ENCODE data around the gene SH3PXD2A. TPM values are rescaled to one million over a fixed set of nuclear protein-coding genes. Genes with fewer than 3 reads are reported as not detected.
A peak's percentile ranks its signal among the peaks of the same experiment; 100 is the strongest.

Gene SH3PXD2A
- total RNA-seq, result 166 TPM

GRCh38 chr10:103855424-103855823 is at the start of gene SH3PXD2A:
Gene SH3PXD2A, minus strand, starts transcription at chr10:103855576. Its CDS starts 310 bp downstream, at chr10:103855266.
- intact Hi-C loops (cut with DNase I), result loop anchor here (5.0 to 10.0 kb wide), 2 partner anchors 143 to 241 kb away; no protein-coding TSS in a partner anchor
- DNase-seq (ENCODE audit: low spot score) (peak; percentile 74), ATAC-seq (peak; percentile 1)

GRCh38 chr10:103901299-103901698 is 45.9 kb upstream of the SH3PXD2A start:
- intact Hi-C loops (cut with DNase I), result no loop called here
- DNase-seq (ENCODE audit: low spot score) (no peak), ATAC-seq (no peak)

GRCh38 chr10:103899312-103899711 is 43.9 kb upstream of the SH3PXD2A start:
- no peak for ATAC-seq
- intact Hi-C loops (cut with DNase I), result no loop called here
- no peak for DNase-seq (ENCODE audit: low spot score)

- peak; percentile 27 for ATAC-seq
- no peak for DNase-seq (ENCODE audit: low spot score)
- intact Hi-C loops (cut with DNase I), result no loop called here
Observed at GRCh38 chr10:103897241-103897774, 41.9 kb upstream of the SH3PXD2A start.

- peak; percentile 65 for ATAC-seq
- intact Hi-C loops (cut with DNase I), result no loop called here
- DNase-seq (ENCODE audit: low spot score), result no peak
Observed at GRCh38 chr10:103896225-103896624, 40.8 kb upstream of the SH3PXD2A start.

GRCh38 chr10:103895411-103896186 is 40.2 kb upstream of the SH3PXD2A start:
- ATAC-seq, result peak; percentile 65
- intact Hi-C loops (cut with DNase I), result no loop called here
- no peak for DNase-seq (ENCODE audit: low spot score)

- no peak for DNase-seq (ENCODE audit: low spot score)
- ATAC-seq, result peak; percentile 56
- intact Hi-C loops (cut with DNase I), result no loop called here
Observed at GRCh38 chr10:103894441-103894864, 39.1 kb upstream of the SH3PXD2A start.

- no peak for DNase-seq (ENCODE audit: low spot score)
- ATAC-seq, result no peak
- intact Hi-C loops (cut with DNase I), result no loop called here
Observed at GRCh38 chr10:103893817-103894216, 38.4 kb upstream of the SH3PXD2A start.

GRCh38 chr10:103892181-103892580 is 36.8 kb upstream of the SH3PXD2A start:
- intact Hi-C loops (cut with DNase I), result no loop called here
- ATAC-seq, result no peak

GRCh38 chr10:103890688-103891087 is 35.3 kb upstream of the SH3PXD2A start:
- intact Hi-C loops (cut with DNase I), result no loop called here
- no peak for ATAC-seq
- no peak for DNase-seq (ENCODE audit: low spot score)

More at GRCh38 chr10:103892181-103892580, 36.8 kb upstream of the SH3PXD2A start:
- DNase-seq (ENCODE audit: low spot score), result no peak

GRCh38 chr10:103890194-103890658 is 34.9 kb upstream of the SH3PXD2A start:
- intact Hi-C loops (cut with DNase I), result no loop called here
- no peak for ATAC-seq
- no peak for DNase-seq (ENCODE audit: low spot score)

- no peak for DNase-seq (ENCODE audit: low spot score)
- ATAC-seq, result peak; percentile 3
- intact Hi-C loops (cut with DNase I), result loop anchor here (10.0 kb wide), 1 partner anchor 236 kb away; the partner anchor contains the start of gene SFR1
Observed at GRCh38 chr10:103889121-103889720, 33.8 kb upstream of the SH3PXD2A start.

GRCh38 chr10:103888113-103888841 is 32.9 kb upstream of the SH3PXD2A start:
- ATAC-seq, result peak; percentile 69
- peak; percentile 72 for DNase-seq (ENCODE audit: low spot score)
- intact Hi-C loops (cut with DNase I), result loop anchor here (10.0 kb wide), 1 partner anchor 237 kb away; the partner anchor contains the start of gene SFR1

- peak; percentile 64 for ATAC-seq
- intact Hi-C loops (cut with DNase I), result loop anchor here (10.0 kb wide), 1 partner anchor 239 kb away; the partner anchor contains the start of gene SFR1
- DNase-seq (ENCODE audit: low spot score), result no peak
Observed at GRCh38 chr10:103885617-103886016, 30.2 kb upstream of the SH3PXD2A start.

- ATAC-seq (peak; percentile 73), DNase-seq (ENCODE audit: low spot score) (no peak)
- intact Hi-C loops (cut with DNase I), result loop anchor here (10.0 kb wide), 1 partner anchor 240 kb away; the partner anchor contains the start of gene SFR1
Observed at GRCh38 chr10:103884681-103885139, 29.3 kb upstream of the SH3PXD2A start.

GRCh38 chr10:103882285-103883007 is 27.1 kb upstream of the SH3PXD2A start:
- intact Hi-C loops (cut with DNase I), result loop anchor here (10.0 kb wide), 1 partner anchor 242 kb away; the partner anchor contains the start of gene SFR1
- DNase-seq (ENCODE audit: low spot score) (no peak), ATAC-seq (no peak)

- ATAC-seq, result no peak
- DNase-seq (ENCODE audit: low spot score), result no peak
- intact Hi-C loops (cut with DNase I), result loop anchor here (10.0 kb wide), 1 partner anchor 243 kb away; the partner anchor contains the start of gene SFR1
Observed at GRCh38 chr10:103881416-103882284, 26.3 kb upstream of the SH3PXD2A start.

Measured in sciatic nerve (tissue), 2 donors.